SKM-1 (cell line): Measurements from ENCODE around the gene OSBPL10.
A peak's percentile ranks its signal among the peaks of the same experiment; 100 is the strongest.

Experiments used
- DNase-seq: peaks from one replicate; lab custom pipeline; 2025; ENCODE audit not compliant: unreplicated experiment; lab: John Stamatoyannopoulos, UW

The OSBPL10 gene

DNA sequence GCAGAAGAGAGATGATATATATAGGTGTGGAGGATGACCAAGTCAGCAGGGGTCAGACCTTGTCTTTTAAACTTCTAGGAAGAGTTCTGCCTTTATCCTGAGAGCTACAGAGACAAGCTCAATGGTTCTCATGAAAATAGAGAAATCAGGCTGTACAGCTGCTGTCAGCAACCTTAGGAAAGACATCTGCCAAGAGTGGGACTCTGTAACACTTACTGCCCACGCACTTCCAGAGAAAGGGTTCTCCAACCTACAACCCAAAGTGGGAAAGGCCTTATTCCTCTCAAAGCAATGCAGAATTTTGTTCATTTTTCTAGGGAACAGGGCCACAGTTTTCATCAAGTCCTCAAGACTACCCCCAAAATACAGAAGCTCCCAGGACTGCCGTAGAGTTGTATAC is 309.6 kb downstream of the OSBPL10 start:
- DNase-seq: no peak

DNA sequence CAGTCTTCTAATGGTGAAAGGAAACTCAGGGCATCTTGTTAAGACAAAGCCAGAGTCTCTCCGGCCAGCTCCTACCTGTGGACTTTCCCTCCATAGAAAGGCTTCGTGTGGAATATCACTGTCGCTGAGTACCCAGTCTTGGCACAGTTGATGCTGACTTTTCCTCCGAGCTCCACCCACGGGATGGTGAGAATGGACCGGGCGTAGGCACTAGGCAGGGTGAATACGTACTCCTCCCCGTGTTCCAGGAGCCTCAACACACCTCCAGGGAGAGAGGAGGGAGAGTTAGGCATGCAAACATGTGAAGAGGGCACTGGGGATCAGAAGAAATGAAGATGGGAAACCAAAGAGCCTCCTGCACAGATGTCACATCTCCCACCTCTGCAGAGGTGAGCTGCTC is 310.3 kb downstream of the OSBPL10 start:
- DNase-seq: no peak

DNA sequence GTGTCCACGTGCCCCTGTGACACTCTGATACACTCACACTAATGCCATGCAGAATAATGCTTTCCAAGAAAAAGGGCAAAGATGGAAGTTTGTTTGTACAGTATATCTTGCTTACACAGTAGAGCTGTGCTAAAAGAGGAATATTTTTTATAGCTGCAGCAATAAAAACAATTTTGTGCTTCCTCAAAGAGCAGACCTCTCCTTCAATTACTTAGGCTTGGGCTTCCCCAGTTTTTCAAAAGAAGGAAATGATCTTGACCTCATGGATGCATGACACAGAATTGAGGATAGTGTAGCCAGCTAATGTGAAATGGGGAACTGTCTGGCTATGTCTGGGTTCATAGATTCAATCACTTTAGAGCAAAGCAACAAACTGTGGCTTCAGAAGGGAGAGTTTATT is 310.9 kb downstream of the OSBPL10 start:
- peak; percentile 5 for DNase-seq

DNA sequence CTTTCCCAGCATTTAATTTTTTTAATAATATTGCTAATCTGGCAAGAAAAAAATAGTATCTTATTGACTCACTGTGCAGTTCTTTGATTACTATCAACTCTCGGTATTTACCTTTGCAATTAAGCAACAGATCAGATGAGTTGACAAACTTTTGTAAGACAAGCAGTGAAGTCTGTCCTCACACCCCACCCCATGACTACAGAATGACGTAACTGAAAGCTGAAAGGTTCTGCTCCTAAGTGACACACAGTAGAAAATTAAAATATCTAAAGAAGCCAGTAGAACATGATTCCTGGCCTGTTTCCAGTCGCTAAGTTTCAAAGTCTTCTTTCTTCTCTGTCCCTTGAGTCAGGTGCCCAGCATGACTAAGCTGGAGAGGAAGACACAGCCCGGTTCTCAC is 312.8 kb downstream of the OSBPL10 start:
- no peak for DNase-seq

DNA sequence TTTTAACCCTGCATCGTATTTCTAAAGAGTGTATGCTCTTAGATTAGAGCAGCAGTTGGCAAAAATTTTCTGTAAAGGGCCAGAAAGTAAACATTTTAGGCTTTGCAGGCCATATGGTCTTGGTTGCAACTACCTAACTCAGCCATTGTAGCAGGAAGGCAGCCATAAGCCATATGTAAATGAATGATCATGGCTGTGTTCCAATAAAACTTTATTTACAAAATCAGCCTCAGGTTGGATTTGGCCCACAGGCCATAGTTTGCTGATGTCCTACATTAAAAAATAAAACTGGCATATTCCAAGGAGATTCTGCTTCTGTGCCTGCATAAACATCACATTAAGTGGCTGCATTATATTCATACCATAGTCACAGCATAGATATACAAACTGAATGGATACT is 313.5 kb downstream of the OSBPL10 start:
- no peak for DNase-seq

DNA sequence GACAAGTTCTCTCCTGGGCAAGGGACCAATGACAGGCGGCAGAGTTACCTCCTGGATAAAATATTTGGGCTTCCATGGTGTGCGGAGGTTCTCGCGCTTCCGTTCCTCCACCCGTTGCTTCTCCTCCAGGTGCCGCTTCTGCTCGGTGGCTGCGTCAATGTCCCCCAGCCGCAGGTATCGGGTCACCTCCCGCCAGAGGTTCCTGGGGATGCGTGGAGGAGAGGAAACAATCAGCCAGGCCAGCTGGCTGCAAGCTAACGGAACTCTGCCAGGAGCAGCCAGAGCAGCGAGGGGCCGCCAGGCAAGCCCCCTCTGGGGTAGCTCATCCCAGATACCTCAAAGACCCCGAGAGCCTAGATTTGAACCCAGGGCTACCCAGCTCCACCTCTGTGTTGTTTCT is 317.0 kb downstream of the OSBPL10 start:
- DNase-seq: no peak

DNA sequence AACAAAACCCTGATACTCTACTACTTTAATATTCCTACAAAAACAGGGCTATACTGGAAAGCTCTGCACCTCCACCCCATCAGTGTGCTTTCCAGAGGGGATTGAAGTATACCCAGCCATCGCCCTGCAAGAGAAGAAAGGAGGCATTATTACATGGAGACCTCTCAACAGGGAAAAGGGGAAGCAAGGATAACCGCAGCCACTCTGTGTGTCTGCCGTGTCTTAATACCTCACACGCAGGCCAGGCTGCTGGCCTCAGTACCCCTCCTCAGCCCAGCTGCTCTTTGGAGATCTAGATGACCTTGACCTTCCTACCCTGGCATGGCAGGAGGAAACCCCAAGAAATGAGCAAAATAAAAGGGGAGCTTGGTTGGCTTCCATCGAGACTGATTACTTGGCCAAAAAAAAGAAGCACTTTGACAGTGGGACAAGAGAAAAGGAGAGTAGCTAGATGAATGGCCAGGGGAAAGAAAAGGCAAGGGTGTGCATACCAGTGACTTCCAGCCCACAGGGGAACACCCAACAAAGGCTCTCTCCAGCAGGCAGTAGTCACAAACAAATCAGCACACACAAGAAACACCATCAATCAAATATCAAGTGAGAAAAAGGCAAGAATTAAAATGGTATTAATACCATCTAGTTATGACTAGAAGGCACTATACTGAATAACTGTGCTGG is 318.9 kb downstream of the OSBPL10 start:
- DNase-seq: peak; percentile 10

DNA sequence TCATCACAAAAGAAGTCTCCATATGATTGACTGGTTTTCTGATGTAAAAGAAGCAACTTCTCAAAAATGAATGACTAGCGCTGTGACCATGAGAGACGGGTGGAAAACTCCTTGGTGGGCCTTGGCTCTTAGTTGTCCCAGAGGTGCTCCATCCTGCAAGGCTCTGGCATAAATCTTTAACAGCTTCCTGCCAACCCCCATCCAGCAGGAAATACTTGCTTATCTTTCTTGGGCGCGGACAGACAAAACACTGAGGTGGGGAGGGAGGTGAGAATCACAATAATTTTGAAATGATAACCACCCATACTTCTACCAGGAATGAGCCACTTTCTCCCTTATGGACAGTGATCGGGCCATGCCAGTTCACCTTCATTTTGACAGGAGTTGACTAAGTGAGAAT is 319.8 kb downstream of the OSBPL10 start:
- DNase-seq: no peak

DNA sequence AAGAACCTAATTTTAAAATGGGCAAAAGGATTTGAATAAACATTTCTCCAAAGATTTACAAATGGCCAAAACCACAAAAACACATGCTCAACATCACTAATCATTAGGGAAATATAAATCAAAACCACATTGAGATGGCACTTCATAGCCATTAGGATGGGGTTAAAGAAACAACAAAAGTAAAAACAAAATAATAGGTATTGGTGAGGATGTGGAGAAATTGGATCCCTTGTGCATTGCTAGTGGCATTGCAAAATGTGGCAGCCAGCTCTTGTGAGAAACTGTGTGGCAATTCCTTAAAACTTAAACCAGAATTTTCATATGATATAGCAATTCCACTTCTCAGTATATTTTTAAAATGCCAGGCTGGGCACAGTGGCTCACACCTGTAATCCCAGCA is 321.8 kb downstream of the OSBPL10 start:
- DNase-seq: no peak

DNA sequence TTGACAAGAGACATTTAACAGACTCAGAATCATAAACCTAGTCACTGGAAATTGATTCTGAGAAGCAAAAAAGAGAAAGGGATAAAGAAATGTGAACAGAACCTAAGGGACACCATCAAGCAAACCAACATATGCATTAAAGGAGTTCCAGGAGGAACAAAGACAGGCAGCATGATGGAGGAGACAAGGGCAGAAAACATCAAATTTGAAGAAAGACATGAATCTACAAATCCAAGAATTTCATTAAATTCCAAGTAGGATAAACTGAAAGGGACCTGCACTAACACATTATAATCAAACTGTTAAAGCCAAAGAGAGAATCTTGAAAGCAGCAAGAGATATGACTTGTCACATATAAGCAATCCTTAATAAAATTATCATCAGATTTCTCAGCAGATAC is 326.1 kb downstream of the OSBPL10 start:
- no peak for DNase-seq

DNA sequence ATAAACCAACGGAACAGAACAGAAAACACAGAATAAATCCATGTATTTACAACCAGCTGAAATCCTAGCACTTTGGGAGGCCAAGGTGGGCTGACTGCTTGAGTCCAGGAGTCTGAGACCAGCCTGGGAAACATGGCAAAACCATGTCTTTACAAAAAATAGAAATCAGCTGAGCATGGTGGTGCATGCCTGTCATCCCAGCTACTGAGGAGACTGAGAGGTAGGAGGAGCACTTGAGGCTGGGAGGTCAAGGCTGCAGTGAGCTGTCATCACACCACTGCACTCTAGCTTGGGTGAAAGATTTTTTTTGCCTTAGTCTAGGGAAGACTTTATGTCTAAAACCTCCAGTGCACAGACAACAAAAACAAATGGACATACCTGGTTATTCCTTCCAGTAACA is 327.6 kb downstream of the OSBPL10 start:
- DNase-seq: no peak

DNA sequence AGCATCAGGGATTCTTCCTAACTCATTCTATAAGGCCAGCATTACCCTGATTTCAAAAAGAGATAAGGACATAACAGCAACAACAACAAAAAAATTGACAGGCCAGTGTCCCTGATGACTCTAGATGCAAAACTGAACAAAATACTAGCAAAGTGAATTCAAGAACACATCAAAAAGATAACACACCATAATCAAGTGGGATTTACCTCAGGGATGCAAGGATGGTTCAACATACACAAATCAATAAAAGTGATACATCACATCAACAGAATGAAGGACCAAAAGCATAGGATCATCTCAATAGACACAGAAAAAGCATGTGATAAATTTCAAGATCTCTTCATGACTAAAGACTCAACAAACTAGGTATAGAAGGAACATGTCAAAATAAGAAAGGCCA is 328.8 kb downstream of the OSBPL10 start:
- no peak for DNase-seq

DNA sequence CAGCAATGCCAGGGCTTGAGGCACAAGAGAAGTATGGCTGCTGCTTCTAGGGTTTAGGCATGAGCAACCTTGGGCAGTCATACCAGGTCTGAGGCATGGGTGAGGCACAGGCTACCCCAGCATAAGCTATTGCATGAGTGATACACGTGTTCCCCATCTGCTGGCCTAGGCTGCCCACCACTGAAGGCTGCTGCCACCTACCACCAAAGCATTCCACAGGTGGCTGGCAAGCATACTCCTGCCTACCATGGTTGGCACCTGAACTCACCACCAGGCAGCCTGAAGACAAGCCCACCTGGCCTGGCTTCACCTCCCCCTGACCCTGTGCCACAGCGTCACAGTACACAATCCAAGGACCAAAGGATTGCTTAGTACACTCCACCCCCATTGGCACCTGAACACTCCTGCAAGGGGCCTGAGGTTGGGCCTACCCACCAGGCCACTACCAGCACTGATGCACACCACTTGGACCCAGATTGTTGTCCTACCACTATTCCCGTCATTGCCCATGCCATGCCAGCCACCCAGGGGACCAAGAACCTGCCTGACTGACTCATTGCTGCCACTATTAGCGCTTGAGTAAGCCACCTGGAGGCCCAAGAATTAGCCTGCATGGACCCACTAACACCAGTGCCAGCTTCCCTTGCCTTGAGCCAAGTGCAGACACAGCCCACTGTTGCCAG is 332.6 kb downstream of the OSBPL10 start:
- no peak for DNase-seq

DNA sequence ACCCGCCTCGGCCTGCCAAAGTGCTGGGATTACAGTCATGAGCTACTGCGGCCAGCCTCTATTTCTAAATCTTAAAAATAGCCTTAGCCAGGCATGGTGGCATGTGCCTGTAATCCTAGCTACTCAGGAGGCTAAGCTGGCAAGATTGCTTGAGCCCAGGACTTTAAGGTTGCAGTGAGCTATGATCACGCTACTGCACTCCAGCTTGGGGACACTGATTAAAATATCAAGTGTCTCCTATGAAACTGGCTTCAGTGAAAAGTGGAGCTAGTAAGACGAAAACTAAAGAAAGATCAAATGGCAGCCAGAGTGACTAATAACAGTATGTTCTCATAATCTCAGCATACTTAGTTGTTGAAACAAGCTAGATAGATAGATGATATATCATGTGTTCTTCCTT is 335.8 kb downstream of the OSBPL10 start:
- no peak for DNase-seq

DNA sequence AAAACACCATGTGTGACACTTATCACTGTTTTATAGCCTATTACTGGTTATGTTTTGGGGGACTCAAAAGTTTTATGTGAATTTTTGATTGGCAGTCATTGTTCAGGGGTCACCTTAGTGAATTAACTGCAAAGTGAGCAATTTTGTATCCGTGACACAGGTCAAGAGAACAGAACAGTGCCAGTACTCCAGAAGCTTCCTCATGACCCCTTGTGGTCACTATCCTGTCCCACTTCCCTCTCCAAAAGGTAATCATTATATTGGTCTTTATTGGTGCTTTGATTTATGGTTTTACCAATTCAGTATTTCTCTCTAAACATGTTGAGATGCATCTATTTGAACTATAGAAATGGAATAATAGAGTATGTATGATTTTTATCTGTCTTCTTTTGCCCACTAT is 341.2 kb downstream of the OSBPL10 start:
- DNase-seq: no peak

DNA sequence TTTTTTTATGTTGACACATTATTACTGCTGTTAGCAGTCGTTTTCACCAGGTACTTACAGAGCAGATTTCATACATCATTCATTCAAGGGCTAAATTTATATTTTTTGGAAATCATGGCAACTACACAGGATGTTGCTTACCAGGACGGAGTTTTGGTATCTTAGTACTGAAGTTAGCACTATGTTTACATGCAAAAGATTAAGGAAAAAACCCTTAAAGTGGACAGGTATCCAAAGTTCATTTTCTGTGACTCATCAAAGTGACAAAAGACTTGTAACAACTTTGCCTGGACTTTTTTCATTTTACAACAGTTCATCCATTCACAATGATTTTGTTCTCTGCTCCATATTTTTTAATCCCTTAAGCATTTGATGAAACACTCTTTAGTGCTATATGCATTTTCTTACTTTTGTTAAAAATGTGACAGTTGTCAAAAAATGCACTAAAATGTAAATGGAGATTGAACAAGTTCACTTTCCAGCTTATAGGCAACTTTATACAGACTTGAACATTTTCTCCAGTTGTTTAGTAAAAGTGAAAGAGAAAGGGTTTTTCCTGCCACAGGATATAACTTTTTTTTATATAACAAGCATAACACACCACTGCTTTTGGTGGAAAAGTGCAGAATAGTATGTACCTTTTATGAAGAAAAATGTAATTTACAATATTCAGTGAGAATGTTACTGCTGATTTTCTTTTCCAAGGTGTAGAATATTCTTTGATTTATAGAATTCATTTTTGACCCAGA is 344.2 kb downstream of the OSBPL10 start:
- DNase-seq: no peak

DNA sequence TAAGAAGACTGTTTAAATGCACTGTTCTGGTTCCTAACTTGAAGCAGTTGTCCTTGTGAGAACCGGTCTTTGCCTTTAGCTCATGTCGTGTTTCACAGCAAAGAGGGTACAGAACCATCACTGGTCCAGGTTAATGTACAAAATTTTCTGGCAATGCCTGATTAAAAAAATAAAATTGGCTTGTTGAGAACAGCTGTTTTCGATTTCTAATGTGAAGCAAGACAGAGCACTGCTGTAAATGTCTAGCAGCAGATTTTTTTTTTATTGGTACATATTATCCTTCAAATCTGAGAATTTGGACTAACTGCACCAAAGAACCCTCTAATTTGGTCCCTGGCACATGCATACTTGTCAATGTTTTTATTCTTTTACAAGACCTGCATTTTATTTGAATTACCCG is 345.0 kb downstream of the OSBPL10 start:
- DNase-seq: no peak

DNA sequence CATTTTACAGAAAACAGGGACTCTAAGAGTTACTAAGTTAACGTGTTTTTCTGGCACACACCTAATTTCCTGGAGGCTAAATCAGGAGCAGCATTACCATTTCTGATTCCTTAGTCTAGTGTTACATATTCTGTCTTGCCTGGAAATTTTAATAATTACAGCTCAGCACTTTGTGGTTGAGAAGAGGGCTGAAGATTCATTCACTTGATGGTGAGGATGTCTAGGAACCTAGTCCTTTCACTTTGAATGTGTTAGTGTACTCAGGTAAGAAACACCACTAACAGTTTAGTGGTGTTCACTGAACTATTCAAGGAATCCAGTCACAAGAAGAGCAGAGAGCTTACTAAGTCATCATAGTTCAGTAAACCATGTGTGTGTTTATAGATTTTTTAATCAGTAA is 345.5 kb downstream of the OSBPL10 start:
- no peak for DNase-seq

DNA sequence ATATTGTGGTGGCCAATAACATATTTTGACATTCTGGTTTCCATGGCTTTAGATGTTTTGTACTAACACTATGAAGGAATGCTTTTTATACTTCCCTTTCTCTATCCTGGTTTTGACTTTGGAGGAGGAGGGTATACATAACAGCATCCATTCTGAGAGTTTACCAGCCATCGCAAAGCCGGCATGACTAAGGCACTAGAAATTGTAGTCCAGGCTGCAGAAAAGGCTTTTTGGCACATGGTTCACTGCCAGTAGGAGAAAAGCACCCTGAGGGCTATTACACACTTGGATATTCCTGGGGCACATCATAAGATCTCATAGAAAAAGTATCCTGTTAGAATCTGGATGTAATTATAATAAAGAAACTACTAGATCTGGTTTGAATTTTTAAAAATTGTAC is 346.6 kb downstream of the OSBPL10 start:
- DNase-seq: no peak

DNA sequence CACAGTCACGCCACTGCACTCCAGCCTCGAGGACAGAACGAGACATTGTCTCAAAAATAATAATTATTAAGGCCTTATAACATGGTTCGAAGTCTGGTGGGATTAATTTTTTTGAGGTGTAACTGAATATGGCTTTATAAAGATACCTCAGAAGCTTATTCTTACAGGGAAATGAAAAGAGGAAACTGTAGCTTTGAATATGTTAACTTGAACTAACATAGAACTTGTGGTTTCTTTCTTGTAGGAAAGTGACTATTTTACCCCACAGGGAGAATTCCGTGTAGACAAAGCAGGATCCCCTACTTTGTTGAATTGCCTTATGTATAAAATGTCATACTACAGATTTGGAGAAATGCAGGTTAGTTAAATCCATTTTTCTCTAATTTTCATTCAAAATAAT is 352.0 kb downstream of the OSBPL10 start:
- DNase-seq: no peak

DNA sequence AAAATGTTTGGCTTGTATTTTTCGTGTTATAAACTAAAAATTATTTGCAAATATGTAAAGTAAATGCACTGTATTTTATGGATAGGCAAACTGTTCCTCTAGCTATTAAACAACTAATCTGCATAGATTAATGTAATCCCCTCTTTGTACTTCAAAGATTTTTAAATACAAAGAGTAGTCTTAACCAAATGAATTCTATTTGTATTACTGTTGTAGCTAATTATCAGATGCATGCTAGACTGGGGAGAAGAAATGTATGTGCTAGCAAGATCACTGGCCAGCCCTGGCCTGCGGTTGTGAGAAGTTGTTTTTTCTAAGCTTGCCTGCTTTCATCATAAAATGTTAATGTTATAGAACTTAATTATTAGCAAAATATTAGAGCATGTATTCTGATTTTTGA is 355.7 kb downstream of the OSBPL10 start:
- DNase-seq: no peak

DNA sequence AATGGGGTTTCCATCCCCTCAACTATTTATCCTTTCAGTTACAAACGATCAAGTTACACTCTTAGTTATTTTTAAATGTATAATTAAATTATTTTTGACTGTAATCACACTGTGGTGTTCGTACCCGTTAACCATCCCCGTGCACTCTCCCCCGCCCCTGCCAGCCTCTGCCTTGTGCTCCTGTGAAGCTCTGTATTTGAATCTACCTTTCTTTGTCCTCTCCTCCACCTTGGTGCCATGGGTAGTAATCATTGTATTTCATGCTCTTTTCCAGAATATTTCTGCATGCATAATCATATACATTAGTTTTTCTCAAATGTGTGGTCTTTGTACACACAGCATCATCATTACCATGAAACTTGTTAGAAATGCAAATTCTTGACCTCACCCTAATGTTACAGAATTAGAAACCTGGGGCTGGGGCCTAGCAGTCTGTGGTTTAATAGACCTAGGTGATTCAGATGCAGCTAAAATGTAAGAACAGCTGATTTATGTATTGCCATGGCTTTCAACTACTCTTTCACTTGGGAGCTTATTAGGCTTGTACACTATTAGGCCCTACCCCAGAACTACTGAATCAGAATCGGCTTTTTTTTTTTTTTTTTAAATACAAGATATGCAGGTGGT is 356.9 kb downstream of the OSBPL10 start:
- no peak for DNase-seq
